Activated T-cell treated with anti-CD3 and anti-CD28 coated beads for 4 hours (primary cell): Measurements from ENCODE around the gene APOL4.

ENCODE experiments used
- DNase-seq: peaks from one replicate; pipeline ENCODE4 v3.0.0-alpha.2; 2020

Gene APOL4

GRCh38 chr22:36151006-36151595 is 50.5 kb downstream of the APOL4 start:
- no peak for DNase-seq

GRCh38 chr22:36149441-36149840 is 52.2 kb downstream of the APOL4 start:
- DNase-seq = no peak

GRCh38 chr22:36148411-36148810 is 53.2 kb downstream of the APOL4 start:
- no peak for DNase-seq

GRCh38 chr22:36147196-36147791 is 54.3 kb downstream of the APOL4 start:
- DNase-seq = no peak

- no peak for DNase-seq
These were observed 55.7 kb downstream of the APOL4 start for GRCh38 chr22:36145881-36146280.

- no peak for DNase-seq
These were observed 56.6 kb downstream of the APOL4 start for GRCh38 chr22:36144886-36145541.

GRCh38 chr22:36143956-36144355 is 57.7 kb downstream of the APOL4 start:
- DNase-seq = no peak

GRCh38 chr22:36143066-36143815 is 58.4 kb downstream of the APOL4 start:
- no peak for DNase-seq

- DNase-seq = no peak
These were observed 60.1 kb downstream of the APOL4 start for GRCh38 chr22:36141481-36141880.
